GM18508 (cell line): ENCODE data around the gene TOMT.

Source experiments
- ATAC-seq: cut with Tn5 transposase; IDR thresholded peaks from one replicate; pipeline ENCODE4 v1.9.1; 2021; ENCODE audit warnings: moderate number of reproducible peaks; ENCODE audit not compliant: insufficient read depth, unreplicated experiment

Gene TOMT

GRCh38 chr11:72105888-72106287, at the start of gene TOMT:
TSS of gene TOMT (plus strand) at chr11:72105924. CDS start at chr11:72105952, 28 bp downstream.
- no peak for ATAC-seq

GRCh38 chr11:72058416-72059034, 47.2 kb upstream of the TOMT start:
- ATAC-seq = no peak

GRCh38 chr11:72061739-72062396, 43.9 kb upstream of the TOMT start:
- no peak for ATAC-seq

GRCh38 chr11:72066855-72067254, 38.9 kb upstream of the TOMT start:
- no peak for ATAC-seq

GRCh38 chr11:72067266-72067665, 38.5 kb upstream of the TOMT start:
- ATAC-seq = no peak

GRCh38 chr11:72067676-72068075, 38.0 kb upstream of the TOMT start:
- no peak for ATAC-seq

- no peak for ATAC-seq
Observed at GRCh38 chr11:72069200-72069599, 36.5 kb upstream of the TOMT start.

GRCh38 chr11:72069787-72070251, 35.9 kb upstream of the TOMT start:
- no peak for ATAC-seq

- ATAC-seq = no peak
Observed at GRCh38 chr11:72070491-72070890, 35.2 kb upstream of the TOMT start.

GRCh38 chr11:72072348-72072747, 33.4 kb upstream of the TOMT start:
- ATAC-seq = no peak

- ATAC-seq = no peak
Observed at GRCh38 chr11:72075109-72075508, 30.6 kb upstream of the TOMT start.

- no peak for ATAC-seq
Observed at GRCh38 chr11:72075756-72076155, 30.0 kb upstream of the TOMT start.

GRCh38 chr11:72078477-72078876, 27.2 kb upstream of the TOMT start:
- ATAC-seq = no peak

- ATAC-seq = no peak
Observed at GRCh38 chr11:72079819-72080325, 25.9 kb upstream of the TOMT start.

- ATAC-seq = peak; percentile 82
Observed at GRCh38 chr11:72080326-72081183, 25.2 kb upstream of the TOMT start, which contains the start of the genes LRRC51 and NUMA1. TSS of gene LRRC51 (plus strand) at chr11:72080850. CDS start at chr11:72089084, 8,234 bp downstream. TSS of gene NUMA1 (minus strand) at chr11:72080542. CDS start at chr11:72035943, 44,599 bp downstream.

- no peak for ATAC-seq
Observed at GRCh38 chr11:72081184-72081644, 24.5 kb upstream of the TOMT start.

GRCh38 chr11:72081821-72082453, 23.8 kb upstream of the TOMT start:
- ATAC-seq = no peak

- ATAC-seq = no peak
Observed at GRCh38 chr11:72083414-72083813, 22.3 kb upstream of the TOMT start.

- ATAC-seq = no peak
Observed at GRCh38 chr11:72084076-72084475, 21.6 kb upstream of the TOMT start.

GRCh38 chr11:72084965-72085364, 20.8 kb upstream of the TOMT start:
- ATAC-seq = no peak
